Cardiac septum (tissue), 1 donor: ENCODE measurements around the gene CASP10. TPM values are rescaled to one million over a fixed set of nuclear protein-coding genes. Genes with fewer than 3 reads are reported as not detected.
"Not testable (repeated sequence)": the region's sequence is repeated elsewhere in the genome, so short reads cannot be mapped to it uniquely, and the experiment has no call there.

ENCODE experiments used
- DNase-seq: peaks from one replicate; pipeline ENCODE4 v3.0.0-alpha.2; 2020; ENCODE audit warnings: low spot score
- intact Hi-C: fragments of 100-400 bp; cut with DNase I; formaldehyde crosslinking; loops from one replicate; pipeline ENCODE4 v1.14.0; 2022
- total RNA-seq: library from RNA; stranded (reverse); fragmentation: NEBNext Ultra II Directional; extraction: Animal tissue kit (Norgen Biotek cat#: 25700); gene quantifications from one replicate; pipeline ENCODE4 v1.2.1, GENCODE V29; 2021
- donor health status: DM: no; HTN: no; CAD: no.

Gene CASP10
- total RNA-seq, 1 donor from 2014 or later, result 5.0 TPM

DNA sequence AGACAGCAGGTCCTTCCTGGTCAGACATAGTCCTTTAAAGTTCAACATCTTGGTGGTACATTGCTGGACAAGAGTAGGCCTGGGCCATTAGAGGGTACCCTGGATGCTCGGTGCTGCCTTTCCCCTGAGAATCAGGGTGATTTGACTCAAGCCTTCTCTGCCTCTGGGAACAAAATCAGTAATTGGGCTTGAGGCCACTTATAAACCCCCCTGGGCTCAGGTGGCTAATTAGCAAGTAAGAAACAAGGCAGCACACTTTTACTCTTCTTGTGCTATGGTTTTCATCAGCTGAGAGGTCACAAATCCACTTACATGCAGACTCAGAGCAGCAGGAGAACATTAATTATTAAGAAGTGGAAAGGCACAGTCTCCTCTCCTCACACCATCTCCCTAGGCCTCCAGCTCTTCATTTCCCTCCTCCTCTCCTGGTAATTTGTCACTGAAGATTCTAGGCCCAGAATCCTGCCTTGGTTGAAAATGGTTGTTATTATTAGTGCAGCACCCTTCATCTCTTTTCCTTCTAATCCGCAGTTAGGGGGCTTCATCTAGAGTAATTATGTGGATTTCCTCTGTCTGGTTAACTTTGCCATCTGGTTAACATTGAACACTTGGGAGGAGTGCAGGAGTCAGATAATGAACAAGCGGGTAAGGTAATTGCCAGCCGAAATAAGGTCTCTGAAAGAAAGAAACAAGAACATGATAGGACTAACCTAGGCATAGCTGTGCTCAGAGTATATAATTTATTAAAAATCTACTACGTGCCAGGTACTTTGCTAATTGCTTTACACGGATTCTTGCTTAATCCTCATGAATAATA, 29.7 kb upstream of the CASP10 start:
- no peak for DNase-seq
- intact Hi-C loops, result no loop called here

DNA sequence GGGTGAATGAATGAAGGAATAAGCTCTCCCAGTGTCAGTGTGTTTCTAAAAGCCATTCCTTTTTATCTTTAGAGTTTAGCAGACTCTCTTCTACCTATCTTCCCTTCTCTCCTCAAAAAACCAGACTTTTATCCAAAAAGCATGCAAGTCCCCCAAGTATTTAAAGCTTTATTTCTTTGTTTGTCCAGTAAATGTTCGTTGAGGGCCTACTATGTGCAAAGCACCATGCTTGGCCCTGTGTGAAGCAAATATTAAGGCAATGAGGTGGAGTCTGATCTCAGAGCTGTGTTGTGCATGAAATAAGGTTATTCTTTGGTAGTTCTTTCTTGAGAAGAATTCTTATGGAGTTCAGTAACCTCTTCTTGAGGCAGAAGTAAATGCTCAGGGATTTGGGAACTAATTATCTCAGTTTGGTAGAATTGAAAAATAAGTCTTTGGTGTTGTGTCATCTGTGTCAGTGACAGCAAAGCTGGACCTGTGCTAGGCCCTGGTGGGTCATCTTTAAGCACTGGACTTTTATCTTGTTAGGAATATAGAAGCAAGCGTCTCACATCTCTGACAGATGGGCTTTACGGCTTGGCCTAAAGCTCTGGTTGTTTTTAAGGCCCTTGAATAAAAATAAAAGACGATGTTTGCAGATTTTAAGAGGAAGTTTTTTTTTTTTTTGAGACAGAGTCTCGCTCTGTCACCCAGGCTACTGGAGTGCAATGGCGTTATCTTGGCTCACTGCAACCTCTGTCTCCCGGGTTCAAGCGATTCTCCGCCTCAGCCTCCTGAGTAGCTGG, 28.1 kb upstream of the CASP10 start:
- intact Hi-C loops, result loop anchor here (5.0 kb wide), 2 partner anchors 83 to 193 kb away; partner anchors contain the start of genes HYCC2, NDUFB3 and ORC2
- no peak for DNase-seq

DNA sequence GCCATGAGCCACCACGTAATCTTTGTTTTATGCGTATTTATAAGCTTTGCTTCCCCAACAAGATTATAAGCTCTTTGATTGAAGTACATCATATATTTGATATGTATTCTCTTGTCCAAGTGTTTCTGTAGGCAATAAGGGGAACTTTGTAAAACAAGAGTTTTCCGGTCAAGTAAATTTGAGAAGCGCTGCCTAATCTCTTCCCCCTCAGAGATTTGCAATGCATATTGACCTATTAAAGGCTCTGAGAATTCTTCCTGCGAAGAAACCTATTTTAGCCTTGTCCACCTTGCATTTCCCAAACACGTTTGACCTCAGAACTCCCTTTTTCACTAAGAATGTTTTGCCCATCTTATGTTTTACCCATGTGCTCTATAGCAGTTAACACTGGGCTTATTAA, 26.9 kb upstream of the CASP10 start:
- no peak for DNase-seq
- intact Hi-C loops, result loop anchor here (5.0 kb wide), 2 partner anchors 84 to 194 kb away; partner anchors contain the start of genes HYCC2, NDUFB3 and ORC2

DNA sequence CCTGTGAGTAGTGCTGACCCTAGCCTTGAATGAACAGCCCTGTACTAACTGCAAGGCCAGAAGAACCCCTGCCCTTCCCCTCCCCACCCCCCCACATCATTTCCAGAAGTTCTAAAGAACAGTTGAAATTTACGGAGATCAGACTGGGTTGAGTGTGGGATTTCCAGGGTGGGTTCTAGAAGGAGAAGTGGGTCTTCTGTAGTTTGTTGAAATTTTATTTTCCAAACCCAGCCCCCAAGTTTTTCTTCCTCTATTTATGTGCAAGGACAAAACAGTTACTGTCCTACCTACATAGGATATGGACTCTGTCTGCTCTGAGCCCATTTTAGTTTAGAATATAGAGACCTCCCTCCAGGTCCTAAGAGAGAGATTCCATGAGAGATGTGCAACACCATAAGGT, 26.3 kb upstream of the CASP10 start:
- intact Hi-C loops, result loop anchor here (5.0 kb wide), 2 partner anchors 84 to 194 kb away; partner anchors contain the start of genes HYCC2, NDUFB3 and ORC2
- DNase-seq, result no peak

DNA sequence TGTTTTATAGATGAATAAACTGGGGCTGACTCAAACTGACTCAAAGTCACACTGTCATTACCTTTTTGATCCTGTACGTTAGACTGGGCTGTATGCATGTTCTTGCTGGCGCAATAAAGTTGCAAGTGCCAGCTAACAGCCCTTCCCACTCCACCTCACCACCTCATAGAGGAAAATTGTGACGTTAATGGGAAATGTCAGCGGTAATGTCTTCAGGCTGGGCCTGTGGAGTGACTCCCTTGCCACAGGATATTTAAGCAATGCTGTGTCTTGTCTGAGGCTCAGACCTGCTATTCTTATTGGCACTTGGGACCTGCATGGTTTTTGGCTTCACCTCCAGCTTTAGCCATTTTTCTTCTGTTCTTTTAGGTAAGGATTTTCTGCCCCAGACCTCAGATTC, 25.2 kb upstream of the CASP10 start:
- intact Hi-C loops, result loop anchor here (1.0 to 5.0 kb wide), 3 partner anchors 39 to 195 kb away; partner anchors contain the start of genes HYCC2, NDUFB3 and ORC2
- DNase-seq, result no peak

DNA sequence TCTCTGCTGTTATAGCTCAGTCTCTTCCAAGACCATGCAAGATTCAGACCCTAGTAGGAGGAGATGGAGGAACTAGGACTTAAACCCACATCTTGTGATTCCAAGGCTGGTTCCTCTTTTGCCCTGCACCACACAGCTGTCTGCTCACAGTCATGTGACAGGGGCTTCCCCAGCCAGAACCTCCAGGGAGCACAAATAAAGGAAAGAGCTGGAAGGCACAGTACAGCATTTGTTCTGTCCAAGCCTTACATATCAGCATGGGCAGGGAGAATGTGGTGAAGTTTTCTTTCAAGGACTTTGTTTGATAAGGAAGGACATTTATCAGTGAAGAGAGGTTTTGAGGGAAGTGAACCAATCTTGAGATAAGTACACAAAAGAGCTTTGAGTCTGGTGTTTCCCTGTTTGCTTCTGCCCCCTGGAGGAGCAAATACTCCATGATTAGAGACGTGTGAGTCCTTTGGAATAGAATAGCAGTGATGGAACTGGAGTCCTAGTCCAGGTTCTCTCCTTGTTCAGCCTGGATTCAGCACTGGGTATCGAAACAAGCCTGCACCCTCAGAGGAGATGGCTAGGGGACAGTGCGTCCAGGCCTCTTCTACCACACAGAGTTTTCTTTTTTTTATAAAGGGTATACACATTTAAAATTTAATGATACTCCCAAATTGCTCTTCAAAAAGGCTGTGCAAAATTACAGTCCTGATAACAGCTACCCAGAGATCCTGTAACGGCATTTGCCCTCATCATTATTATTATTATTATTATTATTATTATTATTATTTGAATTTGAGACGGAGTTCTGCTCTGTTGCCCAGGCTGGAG, 24.6 kb upstream of the CASP10 start:
- intact Hi-C loops, result loop anchor here (1.0 to 5.0 kb wide), 3 partner anchors 40 to 196 kb away; partner anchors contain the start of genes HYCC2, NDUFB3 and ORC2
- peak; percentile 91 for DNase-seq

DNA sequence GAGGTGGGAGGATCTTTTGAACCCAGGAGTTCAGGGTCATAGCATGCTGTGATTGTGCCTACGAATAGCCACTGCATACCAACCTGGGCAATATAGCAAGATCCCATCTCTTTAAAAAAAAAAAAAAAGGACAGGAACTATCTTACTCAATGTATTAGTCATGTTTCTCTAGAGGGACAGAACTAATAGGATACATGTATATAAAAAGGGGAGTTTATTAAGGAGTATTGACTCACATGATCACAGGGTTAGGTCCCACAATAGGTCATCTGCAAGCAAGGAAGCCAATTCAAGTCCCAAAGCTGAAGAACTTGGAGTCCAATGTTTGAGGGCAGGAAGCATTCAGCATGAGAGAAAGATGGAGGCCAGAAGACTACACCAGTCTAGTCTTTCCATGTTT, 18.8 kb upstream of the CASP10 start:
- no peak for DNase-seq
- intact Hi-C loops, result no loop called here

DNA sequence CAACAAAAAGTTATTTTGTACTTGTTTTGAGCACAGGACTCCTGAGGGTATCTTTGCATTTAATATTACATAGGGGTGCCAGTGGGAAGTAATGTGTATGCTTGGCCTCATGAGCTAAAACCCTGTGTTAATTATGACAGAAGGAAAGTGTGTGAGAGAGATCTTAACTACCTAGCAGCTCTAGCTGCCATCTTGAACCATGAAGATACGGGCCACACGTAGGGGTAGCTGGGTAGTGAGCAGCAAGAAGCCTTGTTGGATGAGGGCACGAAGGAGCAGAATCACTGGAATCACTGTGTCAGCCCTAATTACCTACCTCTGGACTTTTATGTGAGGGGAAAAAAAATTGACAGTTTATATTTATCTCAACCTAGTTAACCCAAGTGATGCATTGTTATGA, 15.4 kb upstream of the CASP10 start:
- no peak for DNase-seq
- intact Hi-C loops, result no loop called here

DNA sequence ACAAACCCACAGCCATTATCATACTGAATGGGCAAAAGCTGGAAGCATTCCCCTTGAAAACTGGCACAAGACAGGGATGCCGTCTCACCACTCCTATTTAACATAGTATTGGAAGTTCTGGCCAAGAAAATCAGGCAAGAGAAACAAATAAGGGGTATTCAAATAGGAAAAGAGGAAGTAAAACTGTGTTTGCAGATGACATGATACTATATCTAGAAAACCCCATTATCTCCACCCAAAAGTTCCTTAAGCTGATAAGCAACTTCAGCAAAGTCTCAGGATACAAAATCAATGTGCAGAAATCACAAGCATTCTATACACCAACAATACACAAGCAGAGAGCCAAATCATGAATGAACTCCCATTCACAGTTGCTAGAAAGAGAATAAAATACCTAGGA, 14.4 kb upstream of the CASP10 start:
- DNase-seq, intact Hi-C loops: not testable (repeated sequence)

DNA sequence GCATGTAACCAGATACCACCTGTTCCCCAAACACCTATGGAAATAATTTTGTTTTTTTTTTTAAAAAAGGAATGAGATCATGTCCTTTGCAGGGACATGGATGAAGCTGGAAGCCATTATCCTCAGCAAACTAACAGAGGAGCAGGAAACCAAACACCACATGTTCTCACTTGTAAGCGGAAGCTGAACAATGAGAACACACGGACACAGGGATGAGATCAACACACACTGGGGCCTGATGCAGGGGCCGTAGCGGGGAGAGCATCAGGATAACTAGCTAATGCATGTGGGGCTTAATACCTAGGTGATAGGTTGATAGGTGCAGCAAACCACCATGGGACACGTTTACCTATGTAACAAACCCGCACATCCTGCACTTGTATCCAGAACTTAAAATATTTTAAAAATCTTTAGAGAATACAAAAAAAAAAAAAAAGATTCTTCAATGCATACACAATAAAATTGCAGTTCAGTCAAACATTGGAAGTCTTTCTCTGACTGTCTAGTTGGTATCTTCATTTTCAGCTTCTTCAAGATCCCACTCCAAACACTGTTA, 11.6 kb upstream of the CASP10 start:
- intact Hi-C loops, result loop anchor here (10.0 kb wide), 1 partner anchor 457 kb away; no protein-coding TSS in a partner anchor

DNA sequence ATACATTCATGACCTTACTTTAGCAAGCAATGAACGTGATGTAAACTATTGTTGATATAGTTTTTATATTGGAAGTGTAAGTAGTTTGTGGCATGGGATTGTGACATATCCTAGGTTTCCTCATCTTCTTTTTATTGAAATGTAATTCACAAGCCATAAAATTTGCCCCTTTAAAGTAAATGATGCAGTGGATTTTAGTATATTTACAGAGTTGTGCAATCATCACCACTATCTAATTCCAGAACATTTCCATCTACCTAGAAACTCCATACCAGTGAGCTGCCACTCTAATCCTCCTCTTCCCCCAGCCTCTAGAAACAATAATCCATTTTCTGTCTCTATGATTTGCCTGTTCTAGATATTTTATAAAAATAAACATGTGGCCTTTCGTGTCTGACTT, 10.7 kb upstream of the CASP10 start:
- DNase-seq, result no peak
- intact Hi-C loops, result loop anchor here (10.0 kb wide), 1 partner anchor 457 kb away; no protein-coding TSS in a partner anchor

More for the DNA sequence above, 11.6 kb upstream of the CASP10 start:
- no peak for DNase-seq

DNA sequence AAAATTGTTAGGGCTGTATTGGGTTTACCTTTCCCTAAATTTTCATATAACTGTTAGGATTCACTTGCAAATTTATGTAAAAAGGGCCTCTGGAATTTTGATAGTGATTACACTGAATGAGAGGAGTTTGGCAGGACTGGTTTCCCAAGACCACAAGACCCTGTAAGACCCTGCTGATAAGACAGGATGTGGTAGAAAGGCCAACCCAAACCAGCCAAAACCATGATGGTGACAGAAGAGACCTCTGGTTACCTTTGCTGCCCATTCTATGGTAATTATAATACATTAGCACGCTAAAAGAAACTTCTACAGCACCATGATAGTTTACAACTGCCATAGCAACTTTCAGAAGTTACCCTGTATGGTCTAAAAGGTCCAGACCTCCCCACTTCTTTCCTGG, 8.3 kb upstream of the CASP10 start:
- DNase-seq, result no peak
- intact Hi-C loops, result loop anchor here (5.0 to 10.0 kb wide), 3 partner anchors 212 to 460 kb away; partner anchors contain the start of gene ORC2

DNA sequence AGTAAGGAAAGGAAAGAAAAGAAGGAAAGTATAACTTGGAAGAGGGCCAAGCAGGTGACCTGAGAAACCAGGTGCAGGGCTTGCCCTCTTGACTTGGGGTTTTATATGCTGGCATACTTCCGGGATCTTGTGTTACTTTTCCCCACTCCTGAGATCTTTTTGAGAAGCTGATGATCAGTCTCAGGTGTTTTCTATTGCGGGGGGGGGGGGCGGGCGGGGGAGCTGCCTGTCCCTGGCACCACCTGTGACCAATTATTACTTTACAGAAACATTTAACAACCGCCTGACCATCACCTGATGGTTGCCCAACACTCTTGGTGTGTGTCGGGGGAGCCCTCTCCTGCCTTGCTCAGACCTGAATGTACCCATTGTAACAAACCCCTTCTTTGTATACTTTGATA, 6.9 kb upstream of the CASP10 start:
- DNase-seq, result no peak

DNA sequence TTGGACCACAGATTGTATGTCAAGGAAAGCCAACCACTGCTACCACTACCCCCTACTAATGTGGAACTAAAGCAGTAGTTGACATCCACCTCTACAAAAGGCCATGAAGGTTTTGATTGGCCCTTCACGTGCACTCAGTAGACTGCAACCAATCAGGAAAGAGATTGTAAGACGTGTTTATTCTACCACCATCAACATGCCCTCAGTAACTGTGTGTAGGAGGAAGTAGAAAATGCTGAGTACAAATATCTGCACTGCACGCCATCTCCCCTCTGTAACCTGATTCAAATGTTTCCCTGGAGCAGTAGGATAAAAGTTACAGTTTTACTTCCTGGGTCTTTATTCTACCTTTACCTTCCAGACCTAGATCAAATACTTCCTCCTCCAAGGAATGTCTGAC, 2.9 kb upstream of the CASP10 start:
- intact Hi-C loops, result no loop called here
- no peak for DNase-seq

More for the DNA sequence above, 6.9 kb upstream of the CASP10 start:
- intact Hi-C loops, result loop anchor here (5.0 to 10.0 kb wide), 3 partner anchors 214 to 461 kb away; partner anchors contain the start of gene ORC2

DNA sequence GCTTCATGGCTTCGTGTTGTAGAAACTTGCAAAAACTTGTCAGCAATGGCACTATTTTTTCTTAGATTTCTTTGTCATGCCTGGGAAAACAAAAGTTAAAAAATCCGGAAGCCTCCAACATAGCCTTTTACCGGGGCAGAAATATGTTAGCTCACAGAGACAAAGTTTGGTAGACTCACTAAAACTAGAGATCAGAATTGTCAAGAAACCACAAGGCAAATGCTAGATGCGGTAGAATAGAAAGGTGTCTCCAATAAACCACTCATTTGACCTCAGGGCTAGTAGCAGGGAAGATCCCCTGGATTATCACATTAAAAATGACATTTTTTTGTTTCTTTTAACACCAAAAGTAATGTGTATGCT, 405 bp downstream of the CASP10 start:
- DNase-seq, result no peak
- intact Hi-C loops, result loop anchor here (2.0 kb wide), 1 partner anchor 49 kb away; no protein-coding TSS in a partner anchor

DNA sequence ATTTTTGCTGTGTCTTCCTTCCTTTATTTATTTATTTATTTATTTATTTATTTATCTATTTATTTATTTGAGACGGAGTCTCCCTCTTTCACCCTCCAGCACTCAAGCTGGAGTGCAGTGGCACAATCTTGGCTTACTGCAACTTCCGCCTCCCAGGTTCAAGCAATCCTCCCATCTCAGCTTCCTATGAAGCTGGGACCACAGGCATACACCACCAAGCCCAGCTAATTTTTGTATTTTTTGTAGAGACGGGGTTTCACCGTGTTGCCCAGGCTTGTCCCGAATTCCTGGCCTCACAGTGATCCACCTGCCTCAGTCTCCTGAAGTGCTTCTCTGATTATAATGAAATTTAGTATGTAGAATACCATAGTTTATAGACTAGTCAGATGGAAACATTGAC, 894 bp downstream of the CASP10 start:
- not testable (repeated sequence) for DNase-seq
- intact Hi-C loops, result loop anchor here (2.0 kb wide), 1 partner anchor 49 kb away; no protein-coding TSS in a partner anchor

DNA sequence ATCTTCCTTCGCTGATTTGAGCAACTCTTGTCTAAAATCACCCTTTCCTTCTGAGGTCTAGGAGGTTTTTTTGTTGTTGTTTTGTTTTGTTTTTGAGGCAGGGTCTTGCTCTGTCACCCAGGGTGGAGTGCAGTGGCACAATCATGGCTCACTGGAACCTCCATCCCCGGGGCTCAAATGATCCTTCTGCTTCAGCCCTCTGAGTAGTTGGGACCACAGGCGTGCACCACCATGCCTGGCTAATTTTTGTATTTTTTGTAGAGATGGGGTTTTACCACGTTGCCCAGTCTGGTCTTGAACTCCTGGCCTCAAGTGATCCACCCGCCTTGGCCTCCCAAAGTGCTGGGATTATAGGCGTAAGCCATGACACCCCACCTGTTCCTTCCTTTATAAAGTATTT, 1.3 kb downstream of the CASP10 start:
- DNase-seq, intact Hi-C loops: not testable (repeated sequence)

DNA sequence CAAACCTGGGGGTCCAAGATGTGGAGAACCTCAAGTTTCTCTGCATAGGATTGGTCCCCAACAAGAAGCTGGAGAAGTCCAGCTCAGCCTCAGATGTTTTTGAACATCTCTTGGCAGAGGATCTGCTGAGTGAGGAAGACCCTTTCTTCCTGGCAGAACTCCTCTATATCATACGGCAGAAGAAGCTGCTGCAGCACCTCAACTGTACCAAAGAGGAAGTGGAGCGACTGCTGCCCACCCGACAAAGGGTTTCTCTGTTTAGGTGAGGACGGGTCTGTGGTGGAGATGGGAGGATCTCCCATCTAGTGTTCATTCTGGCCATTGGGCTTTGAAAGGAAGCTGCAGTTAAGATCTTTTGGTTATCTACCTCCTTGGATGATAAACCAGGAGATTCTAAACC, 2.9 kb downstream of the CASP10 start:
- intact Hi-C loops, result no loop called here
- no peak for DNase-seq

DNA sequence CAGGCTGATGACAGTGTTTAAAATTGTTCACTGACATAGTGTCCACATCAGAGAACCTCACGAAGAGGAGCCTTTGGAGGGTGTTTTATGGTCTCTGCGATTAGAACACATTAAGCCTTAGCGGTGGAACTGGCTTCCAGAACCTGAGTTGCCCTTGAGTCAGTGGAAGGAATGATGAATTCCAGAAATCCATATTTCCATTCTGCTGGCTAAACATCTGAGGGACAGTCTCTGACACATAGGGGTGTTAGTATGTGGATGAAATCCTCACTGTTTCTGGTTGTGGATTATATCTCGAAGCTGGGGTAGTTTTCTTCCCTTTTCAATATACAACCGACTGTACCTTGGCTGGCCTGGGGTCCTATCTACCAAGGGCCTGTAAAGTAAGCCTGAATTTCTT, 4.0 kb downstream of the CASP10 start:
- no peak for DNase-seq
- intact Hi-C loops, result no loop called here
